GM19438 (cell line): ENCODE results near the gene PRELID2.
"Not testable (repeated sequence)": the region's sequence is repeated elsewhere in the genome, so short reads cannot be mapped to it uniquely, and the experiment has no call there.

Source experiments
- ATAC-seq: cut with Tn5 transposase; IDR thresholded peaks from one replicate; pipeline ENCODE4 v1.9.1; 2021; ENCODE audit warnings: low read depth; ENCODE audit not compliant: unreplicated experiment

PRELID2 gene

DNA sequence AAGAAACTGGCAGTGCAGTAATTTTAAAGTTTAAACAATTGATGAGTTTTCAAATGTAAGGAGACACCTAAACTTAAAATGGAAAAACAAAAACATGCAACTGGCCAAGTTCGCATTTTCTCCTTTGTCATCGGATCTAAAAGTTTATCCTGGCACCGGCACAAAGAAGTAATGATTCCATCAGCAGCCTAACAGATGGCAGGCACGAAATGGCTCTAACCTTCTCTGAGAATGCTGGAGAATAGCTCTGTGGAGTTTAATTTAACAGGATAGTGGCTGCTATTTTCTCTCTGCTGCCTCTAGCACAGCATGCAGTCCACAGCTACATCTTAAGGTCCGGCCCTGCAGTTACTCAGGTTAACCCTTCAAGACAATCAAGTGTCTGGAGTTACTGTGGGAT lies 82.2 kb downstream of the PRELID2 start:
- ATAC-seq, result no peak

DNA sequence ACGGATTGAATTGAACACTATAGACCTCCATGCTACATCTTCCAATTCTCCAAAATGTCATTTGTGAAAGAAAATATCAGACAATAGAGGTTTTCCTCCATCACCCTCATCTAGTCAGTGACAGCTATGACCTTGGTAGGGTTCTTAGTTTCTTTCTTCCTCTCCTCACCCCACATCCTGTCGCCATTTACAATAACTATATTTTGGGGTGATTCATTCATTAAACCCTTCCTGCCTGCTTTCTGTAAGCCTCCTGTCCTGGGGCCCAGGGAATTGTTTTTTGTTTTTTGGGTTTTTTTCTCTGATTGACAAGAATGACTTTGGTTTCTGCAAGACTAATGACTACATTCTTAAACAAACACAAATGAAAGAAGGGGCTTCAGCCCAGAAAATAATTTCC lies 82.6 kb downstream of the PRELID2 start:
- ATAC-seq, result no peak

DNA sequence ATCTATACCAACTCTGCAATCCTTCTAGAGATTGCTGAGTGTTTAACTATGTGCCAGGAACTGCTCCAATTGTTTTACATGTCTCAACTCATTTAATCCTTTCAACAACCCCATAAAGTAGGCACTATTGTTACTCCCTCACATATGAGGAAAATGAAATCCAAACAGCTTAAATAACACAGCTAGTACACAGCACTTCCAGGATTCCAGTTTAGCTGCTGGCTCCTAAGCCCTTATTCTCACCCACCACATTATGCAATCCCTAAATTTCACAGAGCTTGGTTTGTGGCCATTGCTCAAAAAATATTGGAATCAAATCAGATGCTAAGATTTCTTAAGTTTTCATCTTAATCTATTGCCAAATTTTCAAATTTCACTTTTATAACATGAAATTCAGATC lies 84.9 kb downstream of the PRELID2 start:
- ATAC-seq, result no peak

DNA sequence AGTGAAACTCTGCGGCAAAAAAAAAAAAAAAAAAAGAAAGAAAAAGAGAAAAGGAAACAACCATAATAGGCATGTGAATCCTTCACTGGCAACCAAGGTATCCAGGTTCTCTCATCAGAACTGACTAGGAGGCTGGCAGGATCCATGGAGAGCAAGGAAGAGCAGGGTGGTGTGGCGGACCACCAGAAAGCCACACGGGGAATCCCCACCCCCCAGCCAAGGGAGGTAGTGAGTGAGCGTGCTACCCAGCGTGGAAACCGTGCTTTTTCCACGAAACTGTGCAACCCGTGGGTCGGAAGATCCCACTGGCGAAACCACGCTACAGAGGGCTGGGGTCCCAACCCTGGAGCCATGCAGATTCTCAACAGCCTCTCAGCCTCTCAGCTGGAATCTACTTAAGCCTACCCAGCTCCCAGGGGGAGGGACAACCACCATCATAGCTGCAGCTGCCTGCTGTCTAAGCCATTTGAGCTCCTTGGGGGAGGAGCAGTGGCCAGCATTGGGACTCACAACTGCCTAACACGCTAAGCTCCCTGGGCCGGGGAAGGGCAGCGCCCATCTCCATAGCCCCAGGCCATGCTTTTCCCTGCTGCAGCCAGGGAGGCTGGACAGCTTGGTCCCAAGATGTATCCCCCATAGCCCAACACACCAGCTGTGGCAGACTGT lies 91.6 kb downstream of the PRELID2 start:
- no peak for ATAC-seq

DNA sequence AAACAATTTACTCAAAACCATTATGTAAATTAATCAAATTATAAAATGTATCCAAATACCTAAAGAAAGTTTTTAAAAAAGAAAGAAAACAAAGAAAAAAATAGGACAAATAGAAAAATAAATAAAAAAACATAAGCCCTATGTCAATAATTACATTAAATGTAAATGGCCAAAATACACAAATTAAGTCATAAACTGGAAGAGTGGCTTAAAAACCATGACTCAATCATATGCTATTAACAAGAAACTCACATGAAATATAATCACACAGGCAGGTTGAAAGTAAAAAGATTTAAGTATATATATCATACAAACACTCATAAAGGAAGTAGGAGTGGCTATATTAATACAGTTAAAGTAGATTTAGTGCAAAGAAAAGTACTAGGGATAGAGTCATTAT lies 95.3 kb downstream of the PRELID2 start:
- ATAC-seq, result no peak

DNA sequence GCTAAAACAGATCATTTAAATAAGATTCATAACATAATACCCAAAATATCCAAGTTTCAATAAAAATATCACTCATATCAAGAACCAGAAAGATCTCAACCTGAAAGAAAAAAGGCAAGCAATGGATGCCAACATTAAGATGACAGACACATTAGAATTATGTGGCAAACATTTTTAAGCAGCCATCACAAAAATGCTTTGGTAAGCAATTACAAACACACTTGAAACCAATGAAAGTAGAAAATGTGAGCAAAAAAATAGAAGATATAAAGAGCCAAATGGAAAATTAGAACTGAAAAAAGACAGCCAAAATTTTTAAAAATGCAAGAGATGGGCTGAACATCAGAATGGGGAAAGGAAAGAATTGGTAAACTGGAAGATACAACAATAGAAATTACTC lies 96.9 kb downstream of the PRELID2 start:
- ATAC-seq, result no peak

DNA sequence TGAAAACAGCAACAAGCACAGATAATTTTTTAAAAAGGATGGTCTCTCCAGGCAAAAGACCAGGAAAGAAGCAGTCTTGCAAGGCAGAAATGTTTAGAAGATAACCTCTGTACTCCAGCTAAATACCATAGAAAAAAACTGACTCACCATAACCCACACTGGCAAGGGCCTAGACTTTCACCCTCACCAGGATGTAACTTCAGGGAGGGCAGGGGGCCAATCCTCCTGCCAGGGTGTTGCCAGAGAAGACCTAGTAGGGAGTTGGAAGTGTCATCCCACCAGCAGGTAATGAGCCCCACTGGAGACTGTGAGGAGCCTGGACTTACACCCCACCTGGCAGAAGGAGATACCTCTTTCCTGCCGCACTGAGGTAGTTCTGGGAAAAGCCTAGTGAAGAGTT lies 97.6 kb downstream of the PRELID2 start:
- ATAC-seq, result no peak

DNA sequence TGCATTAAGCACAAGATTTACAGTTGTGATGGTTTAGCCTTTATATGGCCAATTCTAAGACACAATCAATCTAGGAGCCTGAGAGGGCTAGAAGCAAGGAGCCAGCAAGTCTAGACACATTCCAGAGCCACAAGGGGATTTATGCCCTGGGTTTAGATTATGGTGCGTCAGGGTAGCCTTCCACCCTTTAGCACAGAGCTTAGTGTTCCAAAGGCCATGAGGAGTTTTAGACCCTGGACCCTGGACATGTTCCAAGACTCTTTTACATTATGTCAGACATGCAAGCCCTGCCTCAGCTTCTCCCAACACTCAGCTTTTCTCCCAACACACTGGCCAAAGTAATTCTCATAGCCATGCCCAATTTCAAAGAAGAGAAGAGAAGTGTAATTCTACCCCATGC lies 105.2 kb downstream of the PRELID2 start:
- ATAC-seq, result not testable (repeated sequence)

DNA sequence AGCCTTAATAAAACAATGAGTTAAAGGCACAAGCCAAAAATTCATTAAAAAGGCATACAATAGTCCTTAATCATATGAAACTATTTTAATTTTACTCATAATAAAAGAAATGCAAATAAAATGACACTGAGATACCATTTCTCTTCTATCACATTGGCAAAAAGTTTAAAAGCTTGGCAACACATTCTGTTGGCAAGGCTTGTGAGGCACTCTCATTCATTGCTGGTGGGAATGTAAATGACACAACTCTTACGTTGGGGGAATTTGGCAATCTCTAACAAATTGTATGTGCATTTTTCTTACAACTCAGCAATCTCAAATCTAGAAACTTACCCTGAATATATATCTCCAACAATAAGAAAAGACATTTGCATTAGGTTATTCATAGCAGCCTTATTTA lies 111.6 kb downstream of the PRELID2 start:
- ATAC-seq, result no peak

DNA sequence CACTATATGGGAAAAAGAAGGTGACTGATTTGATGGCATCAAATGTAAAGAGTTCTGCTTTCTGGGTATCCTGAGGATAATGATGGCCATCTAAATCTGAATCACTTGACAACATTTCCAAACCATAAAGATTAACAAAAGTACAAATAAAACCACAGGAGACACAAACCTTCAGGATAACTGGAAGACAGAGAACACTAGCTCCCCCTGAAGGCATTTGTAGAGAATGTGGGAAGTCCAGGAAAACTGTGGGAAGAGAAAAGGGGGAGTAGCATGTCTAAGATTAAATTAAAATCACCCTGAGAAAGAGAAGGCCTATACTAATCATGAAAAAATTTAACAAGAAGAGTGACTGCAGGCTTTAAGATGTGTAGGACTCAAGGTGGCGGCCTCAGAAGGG lies 116.2 kb downstream of the PRELID2 start:
- no peak for ATAC-seq

DNA sequence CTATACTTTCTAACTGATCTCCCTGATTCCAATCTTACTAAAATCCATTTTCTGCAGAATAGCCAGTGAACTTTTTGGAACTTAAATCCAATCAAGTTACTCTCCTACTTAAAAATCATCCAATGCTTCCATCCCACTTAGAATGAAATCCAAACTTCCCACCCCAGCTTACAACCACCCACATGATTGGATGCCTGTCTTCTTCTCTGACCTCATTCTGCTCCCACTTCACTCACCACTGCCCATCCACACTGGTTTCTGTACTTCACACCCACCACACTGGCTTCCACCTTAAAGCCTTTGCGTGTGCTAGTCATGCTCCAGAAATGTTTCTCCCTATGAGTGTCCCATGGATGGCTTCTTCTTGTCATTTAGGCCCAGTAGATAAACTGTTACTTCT lies 119.7 kb downstream of the PRELID2 start:
- ATAC-seq, result no peak

DNA sequence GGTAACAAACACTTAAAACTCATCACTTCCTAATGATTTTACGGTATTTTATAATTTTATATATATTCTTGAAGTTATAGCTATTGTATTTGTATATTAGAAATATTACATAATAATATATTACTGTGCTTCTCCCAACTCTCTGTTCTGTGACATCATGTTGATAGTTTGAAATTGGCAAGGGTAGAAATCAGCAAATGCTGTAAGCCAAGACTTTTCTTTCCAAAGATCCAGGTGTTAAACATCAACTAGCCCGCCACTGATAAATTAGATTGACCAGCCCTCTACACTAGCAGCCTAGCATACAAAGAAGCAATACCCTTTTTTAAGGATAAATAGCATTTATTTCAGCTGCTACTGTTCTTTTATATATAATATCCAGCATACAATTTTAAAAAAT lies 122.9 kb downstream of the PRELID2 start:
- ATAC-seq, result no peak

DNA sequence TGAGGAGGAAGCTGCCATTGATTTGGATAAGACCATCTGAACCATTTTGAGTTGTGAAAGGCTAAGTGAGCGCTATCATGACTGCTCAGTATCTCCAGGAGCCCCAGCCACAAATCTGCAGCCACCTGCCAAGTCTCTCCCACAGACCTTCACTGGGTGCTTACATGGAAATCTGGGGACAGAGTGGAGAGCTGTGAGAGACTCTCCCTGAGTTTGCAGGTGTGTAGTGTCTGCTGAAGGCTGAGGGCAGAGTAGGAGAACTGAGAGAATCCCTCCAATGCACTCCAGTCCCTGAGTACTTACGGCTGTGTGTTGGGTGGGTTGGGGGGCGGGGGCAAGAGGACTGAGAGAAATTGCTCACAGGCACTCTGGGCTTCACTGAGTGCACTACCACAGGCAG lies 123.7 kb downstream of the PRELID2 start:
- ATAC-seq, result no peak
